Neural cell (in vitro differentiated cells): ENCODE results near the gene CLSTN1. TPM values are rescaled to one million over a fixed set of nuclear protein-coding genes. Genes with fewer than 3 reads are reported as not detected.

Experiments used
- H2AFZ ChIP-seq: fragments of 200-600, 300-800 bp; sonication (generic), shearing (Covaris generic); 2 replicates; pipeline ENCODE4 v1.6.0; 2014; ENCODE audit warnings: low read depth, mild to moderate bottlenecking, antibody characterized with exemption, low read length, moderate library complexity
- H3F3A ChIP-seq: fragments of 200-600 bp; shearing (Covaris generic); 2 replicates; pipeline ENCODE4 v1.6.1; 2016; ENCODE audit warnings: mild to moderate bottlenecking, moderate library complexity, mixed read lengths, antibody characterized with exemption, low read length; ENCODE audit not compliant: insufficient read depth, poor library complexity, severe bottlenecking
- H3K27ac ChIP-seq: fragments of 200-600, 300-800 bp; sonication (generic), shearing (Covaris generic); 2 replicates; pipeline ENCODE4 v1.5.1; 2014; ENCODE audit warnings: mild to moderate bottlenecking, low read length, moderate library complexity
- H3K27me3 ChIP-seq: fragments of 300-800, 200-600 bp; sonication (generic), shearing (Covaris generic); 2 replicates; pipeline ENCODE4 v1.6.0; 2014; ENCODE audit warnings: mild to moderate bottlenecking, low read depth, low read length, moderate library complexity; ENCODE audit not compliant: insufficient read depth
- H3K36me3 ChIP-seq: fragments of 300-800, 200-600 bp; sonication (generic), shearing (Covaris generic); 2 replicates; pipeline ENCODE4 v1.5.1; 2014; ENCODE audit warnings: mild to moderate bottlenecking, antibody characterized with exemption, low read length, moderate library complexity; ENCODE audit not compliant: insufficient read depth
- H3K4me2 ChIP-seq: fragments of 300-800, 200-600 bp; sonication (generic), shearing (Covaris generic); 2 replicates; pipeline ENCODE4 v1.6.0; 2014; ENCODE audit warnings: mild to moderate bottlenecking, low read length
- H3K4me3 ChIP-seq: fragments of 300-800, 200-600 bp; sonication (generic), shearing (Covaris generic); 2 replicates; pipeline ENCODE4 v1.5.1; 2014; ENCODE audit warnings: mild to moderate bottlenecking, low read length, moderate library complexity
- H3K79me2 ChIP-seq: fragments of 200-600 bp; shearing (Covaris generic); replicated peaks from 2 replicates; pipeline ENCODE4 v1.6.0; 2014; ENCODE audit warnings: mild to moderate bottlenecking, low read length, moderate library complexity; ENCODE audit not compliant: insufficient read depth
- H3K9ac ChIP-seq: fragments of 300-800, 200-600 bp; sonication (generic), shearing (Covaris generic); 2 replicates; pipeline ENCODE4 v1.6.1; 2016; ENCODE audit warnings: mild to moderate bottlenecking, low read length, mixed read lengths
- H3K9me2 ChIP-seq: fragments of 200-600 bp; shearing (Covaris generic); 2 replicates; pipeline ENCODE4 v1.6.1; 2016; ENCODE audit warnings: mild to moderate bottlenecking, low read length, mixed read lengths; ENCODE audit not compliant: insufficient read depth
- H3K9me3 ChIP-seq: fragments of 200-600, 300-800 bp; sonication (generic), shearing (Covaris generic); 2 replicates; pipeline ENCODE4 v1.6.1; 2016; ENCODE audit warnings: mild to moderate bottlenecking, mixed run types, low read length, moderate library complexity, mixed read lengths
- H4K20me1 ChIP-seq: fragments of 200-600 bp; shearing (Covaris generic); 2 replicates; pipeline ENCODE4 v1.6.1; 2016; ENCODE audit warnings: mild to moderate bottlenecking, mixed run types; ENCODE audit not compliant: insufficient read depth
- CTCF ChIP-seq: fragments of 450-650 bp; IDR thresholded peaks from 2 replicates; pipeline ENCODE4 v1.5.1; 2014; ENCODE audit warnings: antibody characterized with exemption, mild to moderate bottlenecking, moderate library complexity; ENCODE audit not compliant: poor library complexity, severe bottlenecking
- EP300 ChIP-seq: fragments of 450-650 bp; conservative IDR thresholded peaks from 2 replicates; pipeline ENCODE4 v1.6.1; 2014; ENCODE audit warnings: antibody characterized with exemption, mild to moderate bottlenecking, moderate library complexity; ENCODE audit not compliant: poor library complexity, severe bottlenecking
- EZH2 ChIP-seq: fragments of 200-600, 300-800 bp; shearing (Covaris generic), sonication (generic); IDR thresholded peaks from 2 replicates; pipeline ENCODE4 v1.6.1; 2014; ENCODE audit warnings: antibody characterized with exemption, low read length, borderline replicate concordance, mild to moderate bottlenecking; ENCODE audit not compliant: insufficient read depth, poor library complexity, severe bottlenecking
- MXI1 ChIP-seq: fragments of 450-650 bp; conservative IDR thresholded peaks from 2 replicates; pipeline ENCODE4 v1.6.1; 2014; ENCODE audit warnings: antibody characterized with exemption, mild to moderate bottlenecking; ENCODE audit not compliant: poor library complexity, severe bottlenecking
- POLR2AphosphoS5 ChIP-seq: IDR thresholded peaks from 2 replicates; pipeline ENCODE4 v1.6.1; 2012
- RAD21 ChIP-seq: fragments of 450-650 bp; conservative IDR thresholded peaks from 2 replicates; pipeline ENCODE4 v1.6.1; 2014; ENCODE audit warnings: antibody characterized with exemption, mild to moderate bottlenecking, moderate library complexity
- REST ChIP-seq: IDR thresholded peaks from 2 replicates; pipeline ENCODE4 v1.6.1; 2012; ENCODE audit warnings: borderline replicate concordance
- SMC3 ChIP-seq: fragments of 450-650 bp; conservative IDR thresholded peaks from 2 replicates; pipeline ENCODE4 v1.6.1; 2014; ENCODE audit warnings: antibody characterized with exemption, mild to moderate bottlenecking, moderate library complexity; ENCODE audit not compliant: poor library complexity
- TAF1 ChIP-seq: IDR thresholded peaks from 2 replicates; pipeline ENCODE4 v1.6.1; 2012; ENCODE audit warnings: low read depth
- polyA plus RNA-seq: library from polyadenylated mRNA; depleted of rRNA; stranded (reverse); fragments of >200 nt; gene quantifications from 2 replicates; pipeline ENCODE4 v1.2.3, GENCODE V29; 2014

Gene CLSTN1
- polyA plus RNA-seq, 1 donor from 2014 or later = 77.2 TPM

- no peak overlapping the region for H3K27ac ChIP-seq
- no peak overlapping the region for H3K4me2 ChIP-seq
- H3K9ac ChIP-seq = no peak overlapping the region
- no peak overlapping the region for H3K4me3 ChIP-seq
- no peaks in the 10 kb centered on the region for H3K9me3 ChIP-seq
- no peaks in the 10 kb centered on the region for H3K27me3 ChIP-seq
- no peak for TF ChIP-seq EP300
- TF ChIP-seq POLR2AphosphoS5 = no peak
- TF ChIP-seq MXI1 = no peak
- no peak for TF ChIP-seq SMC3
- TF ChIP-seq CTCF = no peak
- TF ChIP-seq EZH2 = no peak
- no peak for TF ChIP-seq REST
- TF ChIP-seq RAD21 = no peak
- TF ChIP-seq TAF1 = no peak
- H4K20me1 ChIP-seq = no peaks in the 10 kb centered on the region
- H3K79me2 ChIP-seq = no peaks in the 10 kb centered on the region
- H3K9me2 ChIP-seq = no peaks in the 10 kb centered on the region
- no peaks in the 10 kb centered on the region for H3F3A ChIP-seq
- H3K36me3 ChIP-seq = no peaks in the 10 kb centered on the region
- H2AFZ ChIP-seq = no peak overlapping the region
These were observed 65.1 kb downstream of the CLSTN1 start for GRCh38 chr1:9758559-9759121.

GRCh38 chr1:9755441-9755995 is 68.2 kb downstream of the CLSTN1 start:
- Histone ChIP-seq H3K27me3 (no peaks in the 10 kb centered on the region), H3K4me2 (no peak overlapping the region), H3K27ac (no peak overlapping the region), H2AFZ (no peak overlapping the region), H3F3A (no peaks in the 10 kb centered on the region), H3K9me3 (no peaks in the 10 kb centered on the region), H3K4me3 (no peak overlapping the region), H4K20me1 (no peaks in the 10 kb centered on the region), H3K36me3 (no peaks in the 10 kb centered on the region), H3K9ac (no peak overlapping the region), H3K79me2 (no peaks in the 10 kb centered on the region), H3K9me2 (no peaks in the 10 kb centered on the region)
- TF ChIP-seq EP300 (no peak), POLR2AphosphoS5 (no peak), MXI1 (no peak), EZH2 (no peak), SMC3 (no peak), REST (no peak), TAF1 (no peak), CTCF (no peak)
